Measurements from ENCODE around the gene USP35.

USP35 gene

GRCh38 chr11:78244546-78245255 lies 56.0 kb downstream of the USP35 start:
- H3K36me3 Mint-ChIP-seq (ENCODE audit: low read depth) = peaks cover 66% of the 10 kb centered on the region
- H3K27ac Mint-ChIP-seq = no peak overlapping the region
- peaks cover 17% of the 10 kb centered on the region for H3K4me1 Mint-ChIP-seq (ENCODE audit: low read depth)
- H3K9me3 Mint-ChIP-seq = peaks cover 28% of the 10 kb centered on the region
- H3K4me3 Mint-ChIP-seq = no peak overlapping the region
- no peaks in the 10 kb centered on the region for H3K27me3 Mint-ChIP-seq (ENCODE audit: low read depth)

- H3K27me3 Mint-ChIP-seq (ENCODE audit: low read depth) = no peaks in the 10 kb centered on the region
- peaks cover 7% of the 10 kb centered on the region for H3K9me3 Mint-ChIP-seq
- H3K4me1 Mint-ChIP-seq (ENCODE audit: low read depth) = peaks cover 21% of the 10 kb centered on the region
- no peak overlapping the region for H3K27ac Mint-ChIP-seq
- no peak overlapping the region for H3K4me3 Mint-ChIP-seq
- H3K36me3 Mint-ChIP-seq (ENCODE audit: low read depth) = peaks cover 47% of the 10 kb centered on the region
Measured at GRCh38 chr11:78248191-78248590, 59.5 kb downstream of the USP35 start.

GRCh38 chr11:78248903-78249302 lies 60.2 kb downstream of the USP35 start:
- Mint-ChIP-seq H3K36me3 (ENCODE audit: low read depth) (peaks cover 46% of the 10 kb centered on the region), H3K27me3 (ENCODE audit: low read depth) (no peaks in the 10 kb centered on the region), H3K4me3 (no peak overlapping the region)

GRCh38 chr11:78250099-78250498 lies 61.4 kb downstream of the USP35 start:
- no peak overlapping the region for H3K27ac Mint-ChIP-seq
- no peak overlapping the region for H3K4me3 Mint-ChIP-seq
- peaks cover 40% of the 10 kb centered on the region for H3K36me3 Mint-ChIP-seq (ENCODE audit: low read depth)
- no peaks in the 10 kb centered on the region for H3K9me3 Mint-ChIP-seq
- no peaks in the 10 kb centered on the region for H3K27me3 Mint-ChIP-seq (ENCODE audit: low read depth)
- H3K4me1 Mint-ChIP-seq (ENCODE audit: low read depth) = peaks cover 13% of the 10 kb centered on the region

More at GRCh38 chr11:78248903-78249302, 60.2 kb downstream of the USP35 start:
- H3K9me3 Mint-ChIP-seq = peaks cover 7% of the 10 kb centered on the region
- H3K27ac Mint-ChIP-seq = no peak overlapping the region
- peaks cover 22% of the 10 kb centered on the region for H3K4me1 Mint-ChIP-seq (ENCODE audit: low read depth)

GRCh38 chr11:78251083-78251775 lies 62.5 kb downstream of the USP35 start:
- Mint-ChIP-seq H3K9me3 (no peaks in the 10 kb centered on the region), H3K27ac (no peak overlapping the region), H3K4me3 (no peak overlapping the region), H3K27me3 (ENCODE audit: low read depth) (no peaks in the 10 kb centered on the region), H3K4me1 (ENCODE audit: low read depth) (peaks cover 13% of the 10 kb centered on the region), H3K36me3 (ENCODE audit: low read depth) (peaks cover 38% of the 10 kb centered on the region)

GRCh38 chr11:78253797-78254196 lies 65.1 kb downstream of the USP35 start:
- Mint-ChIP-seq H3K36me3 (ENCODE audit: low read depth) (peaks cover 19% of the 10 kb centered on the region), H3K27me3 (ENCODE audit: low read depth) (no peaks in the 10 kb centered on the region), H3K9me3 (no peaks in the 10 kb centered on the region), H3K4me1 (ENCODE audit: low read depth) (peaks cover 11% of the 10 kb centered on the region), H3K27ac (no peak overlapping the region), H3K4me3 (no peak overlapping the region)

- H3K36me3 Mint-ChIP-seq (ENCODE audit: low read depth) = peaks cover 20% of the 10 kb centered on the region
- H3K4me3 Mint-ChIP-seq = no peak overlapping the region
- H3K27me3 Mint-ChIP-seq (ENCODE audit: low read depth) = no peaks in the 10 kb centered on the region
- H3K4me1 Mint-ChIP-seq (ENCODE audit: low read depth) = peaks cover 10% of the 10 kb centered on the region
- H3K27ac Mint-ChIP-seq = no peak overlapping the region
- no peaks in the 10 kb centered on the region for H3K9me3 Mint-ChIP-seq
Measured at GRCh38 chr11:78254268-78254667, 65.5 kb downstream of the USP35 start.

- Mint-ChIP-seq H3K4me3 (no peak overlapping the region), H3K9me3 (no peaks in the 10 kb centered on the region), H3K27ac (no peak overlapping the region), H3K4me1 (ENCODE audit: low read depth) (peaks cover 8% of the 10 kb centered on the region), H3K27me3 (ENCODE audit: low read depth) (no peaks in the 10 kb centered on the region), H3K36me3 (ENCODE audit: low read depth) (peaks cover 13% of the 10 kb centered on the region)
Measured at GRCh38 chr11:78255919-78256318, 67.2 kb downstream of the USP35 start.

- Mint-ChIP-seq H3K36me3 (ENCODE audit: low read depth) (peaks cover 13% of the 10 kb centered on the region), H3K4me3 (no peak overlapping the region), H3K27ac (no peak overlapping the region), H3K27me3 (ENCODE audit: low read depth) (no peaks in the 10 kb centered on the region), H3K4me1 (ENCODE audit: low read depth) (peaks cover 4% of the 10 kb centered on the region), H3K9me3 (no peaks in the 10 kb centered on the region)
Measured at GRCh38 chr11:78256962-78257361, 68.2 kb downstream of the USP35 start.

- Mint-ChIP-seq H3K27me3 (ENCODE audit: low read depth) (no peaks in the 10 kb centered on the region), H3K4me1 (ENCODE audit: low read depth) (peaks cover 4% of the 10 kb centered on the region), H3K27ac (no peak overlapping the region), H3K36me3 (ENCODE audit: low read depth) (peaks cover 13% of the 10 kb centered on the region), H3K9me3 (no peaks in the 10 kb centered on the region), H3K4me3 (no peak overlapping the region)
Measured at GRCh38 chr11:78257654-78258053, 68.9 kb downstream of the USP35 start.

- Mint-ChIP-seq H3K27me3 (ENCODE audit: low read depth) (no peaks in the 10 kb centered on the region), H3K4me1 (ENCODE audit: low read depth) (peaks cover 2% of the 10 kb centered on the region), H3K9me3 (no peaks in the 10 kb centered on the region), H3K27ac (no peak overlapping the region), H3K36me3 (ENCODE audit: low read depth) (peaks cover 9% of the 10 kb centered on the region), H3K4me3 (no peak overlapping the region)
Measured at GRCh38 chr11:78259777-78260487, 71.2 kb downstream of the USP35 start.

GRCh38 chr11:78261367-78261766 lies 72.6 kb downstream of the USP35 start:
- Mint-ChIP-seq H3K4me3 (no peak overlapping the region), H3K4me1 (ENCODE audit: low read depth) (peaks cover 3% of the 10 kb centered on the region), H3K27me3 (ENCODE audit: low read depth) (no peaks in the 10 kb centered on the region), H3K9me3 (no peaks in the 10 kb centered on the region), H3K27ac (no peak overlapping the region), H3K36me3 (ENCODE audit: low read depth) (peaks cover 11% of the 10 kb centered on the region)

GRCh38 chr11:78261828-78262227 lies 73.1 kb downstream of the USP35 start:
- Mint-ChIP-seq H3K4me3 (no peak overlapping the region), H3K4me1 (ENCODE audit: low read depth) (peaks cover 7% of the 10 kb centered on the region), H3K36me3 (ENCODE audit: low read depth) (peaks cover 15% of the 10 kb centered on the region), H3K9me3 (no peaks in the 10 kb centered on the region), H3K27ac (no peak overlapping the region), H3K27me3 (ENCODE audit: low read depth) (no peaks in the 10 kb centered on the region)

GRCh38 chr11:78262238-78262637 lies 73.5 kb downstream of the USP35 start:
- peaks cover 15% of the 10 kb centered on the region for H3K36me3 Mint-ChIP-seq (ENCODE audit: low read depth)
- H3K9me3 Mint-ChIP-seq = no peaks in the 10 kb centered on the region
- H3K27ac Mint-ChIP-seq = no peak overlapping the region
- peaks cover 8% of the 10 kb centered on the region for H3K4me1 Mint-ChIP-seq (ENCODE audit: low read depth)
- no peaks in the 10 kb centered on the region for H3K27me3 Mint-ChIP-seq (ENCODE audit: low read depth)
- H3K4me3 Mint-ChIP-seq = no peak overlapping the region

GRCh38 chr11:78262691-78263090 lies 74.0 kb downstream of the USP35 start:
- Mint-ChIP-seq H3K4me1 (ENCODE audit: low read depth) (peaks cover 9% of the 10 kb centered on the region), H3K27me3 (ENCODE audit: low read depth) (no peaks in the 10 kb centered on the region), H3K36me3 (ENCODE audit: low read depth) (peaks cover 16% of the 10 kb centered on the region)

More at GRCh38 chr11:78262691-78263090, 74.0 kb downstream of the USP35 start:
- H3K27ac Mint-ChIP-seq = no peak overlapping the region
- H3K4me3 Mint-ChIP-seq = no peak overlapping the region
- H3K9me3 Mint-ChIP-seq = no peaks in the 10 kb centered on the region
